ENCODE measurements around the gene MESD.
A peak's percentile ranks its signal among the peaks of the same experiment; 100 is the strongest.

The MESD gene

GRCh38 chr15:81024265-81024872 is 34.8 kb upstream of the MESD start:
- TF ChIP-seq CTCF (IDR thresholded peaks at IDR 0.05; ENCODE audit: low read depth, low read length): no peak
- in situ Hi-C loops (cut with HindIII; ENCODE audit: low sequenced_read_pairs): no loop called here
- no peak overlapping the region for H3K4me3 ChIP-seq (ENCODE audit: low read depth, low read length)
- DNase-seq (ENCODE audit: low read depth, low spot score): no peak

DNA sequence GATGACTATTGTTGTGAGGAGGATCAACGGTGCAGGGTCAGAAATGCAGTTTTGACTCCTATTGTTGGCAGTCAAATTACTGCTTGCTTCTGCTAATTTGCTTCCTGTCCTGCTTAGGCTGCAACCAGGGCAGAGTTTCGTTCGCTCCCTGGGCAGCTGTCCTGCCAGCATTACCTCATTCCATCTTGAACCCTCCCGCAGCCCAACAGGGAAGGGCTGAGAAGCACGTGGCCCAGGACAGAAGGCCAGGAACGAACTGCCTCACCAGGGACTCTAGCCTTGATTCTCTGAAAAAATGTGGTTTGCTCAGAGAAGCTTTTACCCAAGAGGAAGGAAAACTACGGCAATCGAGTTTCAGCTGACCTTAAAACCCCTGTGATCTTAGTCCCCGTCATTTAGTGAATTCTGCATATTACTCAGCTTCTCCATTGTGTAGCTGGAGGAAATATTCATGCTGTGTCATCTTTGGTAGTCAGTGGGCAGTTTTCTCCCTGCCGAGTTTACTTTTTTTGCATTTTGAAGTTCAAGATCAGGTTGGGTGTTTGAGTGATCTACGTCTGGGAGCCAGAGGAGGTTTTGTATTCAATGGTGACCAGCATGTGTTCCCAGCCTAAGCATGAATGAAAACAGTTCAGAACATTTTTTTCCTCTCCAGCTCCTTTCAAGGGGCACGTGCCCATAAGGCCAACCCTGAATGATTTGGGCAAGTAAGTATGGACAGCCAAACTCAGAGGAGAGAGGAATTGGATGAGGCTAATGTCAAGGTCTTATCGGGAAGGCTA is 34.1 kb upstream of the MESD start:
- in situ Hi-C loops (cut with HindIII; ENCODE audit: low sequenced_read_pairs): no loop called here
- no peak overlapping the region for H3K4me3 ChIP-seq (ENCODE audit: low read depth, low read length)
- peak; percentile 79 for DNase-seq (ENCODE audit: low read depth, low spot score)
- no peak for TF ChIP-seq CTCF (IDR thresholded peaks at IDR 0.05; ENCODE audit: low read depth, low read length)

GRCh38 chr15:81021321-81021720 is 31.7 kb upstream of the MESD start:
- no peak for DNase-seq (ENCODE audit: low read depth, low spot score)
- TF ChIP-seq CTCF (IDR thresholded peaks at IDR 0.05; ENCODE audit: low read depth, low read length): no peak
- in situ Hi-C loops (cut with HindIII; ENCODE audit: low sequenced_read_pairs): no loop called here
- no peak overlapping the region for H3K4me3 ChIP-seq (ENCODE audit: low read depth, low read length)

GRCh38 chr15:81018197-81018596 is 28.6 kb upstream of the MESD start:
- no peak for DNase-seq (ENCODE audit: low read depth, low spot score)
- H3K4me3 ChIP-seq (ENCODE audit: low read depth, low read length): no peak overlapping the region
- TF ChIP-seq CTCF (IDR thresholded peaks at IDR 0.05; ENCODE audit: low read depth, low read length): no peak
- in situ Hi-C loops (cut with HindIII; ENCODE audit: low sequenced_read_pairs): no loop called here

GRCh38 chr15:81016489-81017068 is 27.0 kb upstream of the MESD start:
- in situ Hi-C loops (cut with HindIII; ENCODE audit: low sequenced_read_pairs): no loop called here
- no peak for TF ChIP-seq CTCF (IDR thresholded peaks at IDR 0.05; ENCODE audit: low read depth, low read length)
- no peak for DNase-seq (ENCODE audit: low read depth, low spot score)
- no peak overlapping the region for H3K4me3 ChIP-seq (ENCODE audit: low read depth, low read length)

- in situ Hi-C loops (cut with HindIII; ENCODE audit: low sequenced_read_pairs): no loop called here
- TF ChIP-seq CTCF (IDR thresholded peaks at IDR 0.05; ENCODE audit: low read depth, low read length): no peak
- DNase-seq (ENCODE audit: low read depth, low spot score): no peak
- H3K4me3 ChIP-seq (ENCODE audit: low read depth, low read length): no peak overlapping the region
Measured at GRCh38 chr15:81015621-81016488, 26.2 kb upstream of the MESD start.
